Astrocyte (in vitro differentiated cells and primary cell): ENCODE results near the gene MEIS3.

Source experiments
- EZH2 ChIP-seq: IDR thresholded peaks from 2 replicates; pipeline ENCODE4 v1.6.1; 2012; ENCODE audit warnings: mild to moderate bottlenecking, low read length, inconsistent platforms; ENCODE audit not compliant: insufficient read depth
- TF ChIP-seq, protein P1 (sequence below): IDR thresholded peaks from 2 replicates; pipeline ENCODE4 v1.5.1; 2011; ENCODE audit warnings: low read depth, mild to moderate bottlenecking, inconsistent platforms, low read length, moderate library complexity; ENCODE audit not compliant: insufficient read depth

DNA sequence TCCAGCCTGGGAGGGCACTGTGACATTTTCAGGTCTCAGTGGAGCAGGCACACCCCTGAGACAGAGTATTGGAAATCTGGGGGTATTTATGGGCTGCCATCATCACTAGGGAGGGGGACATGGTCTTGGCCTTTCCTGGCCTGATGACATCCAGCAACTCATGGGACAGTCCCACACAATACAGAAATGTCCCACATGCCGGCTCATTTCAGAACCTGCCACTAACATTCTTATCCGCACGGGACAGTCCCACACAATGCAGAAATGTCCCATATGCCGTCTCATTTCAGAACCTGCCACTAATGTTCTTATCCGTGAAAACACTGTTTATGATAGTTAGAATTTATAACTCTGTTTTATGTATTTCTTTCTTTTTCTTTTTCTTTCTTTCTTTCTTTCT is 42.5 kb upstream of the MEIS3 start:
- TF ChIP-seq, protein P1, sequence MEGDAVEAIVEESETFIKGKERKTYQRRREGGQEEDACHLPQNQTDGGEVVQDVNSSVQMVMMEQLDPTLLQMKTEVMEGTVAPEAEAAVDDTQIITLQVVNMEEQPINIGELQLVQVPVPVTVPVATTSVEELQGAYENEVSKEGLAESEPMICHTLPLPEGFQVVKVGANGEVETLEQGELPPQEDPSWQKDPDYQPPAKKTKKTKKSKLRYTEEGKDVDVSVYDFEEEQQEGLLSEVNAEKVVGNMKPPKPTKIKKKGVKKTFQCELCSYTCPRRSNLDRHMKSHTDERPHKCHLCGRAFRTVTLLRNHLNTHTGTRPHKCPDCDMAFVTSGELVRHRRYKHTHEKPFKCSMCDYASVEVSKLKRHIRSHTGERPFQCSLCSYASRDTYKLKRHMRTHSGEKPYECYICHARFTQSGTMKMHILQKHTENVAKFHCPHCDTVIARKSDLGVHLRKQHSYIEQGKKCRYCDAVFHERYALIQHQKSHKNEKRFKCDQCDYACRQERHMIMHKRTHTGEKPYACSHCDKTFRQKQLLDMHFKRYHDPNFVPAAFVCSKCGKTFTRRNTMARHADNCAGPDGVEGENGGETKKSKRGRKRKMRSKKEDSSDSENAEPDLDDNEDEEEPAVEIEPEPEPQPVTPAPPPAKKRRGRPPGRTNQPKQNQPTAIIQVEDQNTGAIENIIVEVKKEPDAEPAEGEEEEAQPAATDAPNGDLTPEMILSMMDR: no peak
- no peak for TF ChIP-seq EZH2
